GM13976 (cell line): ENCODE data around the gene NCKAP1.
"Not testable (repeated sequence)": the region's sequence is repeated elsewhere in the genome, so short reads cannot be mapped to it uniquely, and the experiment has no call there.

Experiments used
- DNase-seq: peaks from one replicate; pipeline ENCODE4 v3.0.0; 2012; ENCODE audit warnings: low spot score
- CTCF ChIP-seq: IDR thresholded peaks from 2 replicates; pipeline ENCODE4 v1.5.1; 2012; ENCODE audit warnings: borderline replicate concordance, mild to moderate bottlenecking; ENCODE audit not compliant: insufficient read depth; ENCODE audit errors: extremely low read depth, missing control alignments, control extremely low read depth
- in situ Hi-C: fragments of 300-500 bp; cut with MboI; formaldehyde crosslinking; loops from one replicate; pipeline ENCODE4 v1.12.0; 2022; ENCODE audit warnings: low sequenced_read_pairs, mixed read lengths, inconsistent platforms; ENCODE audit not compliant: unreplicated experiment

NCKAP1 gene

GRCh38 chr2:182977463-182977862 lies 60.8 kb downstream of the NCKAP1 start:
- in situ Hi-C loops, result loop anchor here (10.0 to 25.0 kb wide), 2 partner anchors 213 to 315 kb away; no protein-coding TSS in a partner anchor
- DNase-seq, result no peak
- no peak for TF ChIP-seq CTCF

- in situ Hi-C loops, result loop anchor here (10.0 kb wide), 1 partner anchor 209 kb away; no protein-coding TSS in a partner anchor
- TF ChIP-seq CTCF, result no peak
- peak; percentile 7 for DNase-seq
Observed at GRCh38 chr2:182973441-182974352, 64.6 kb downstream of the NCKAP1 start.

- in situ Hi-C loops, result loop anchor here (10.0 kb wide), 1 partner anchor 208 kb away; no protein-coding TSS in a partner anchor
- no peak for DNase-seq
- no peak for TF ChIP-seq CTCF
Observed at GRCh38 chr2:182972548-182972942, 65.7 kb downstream of the NCKAP1 start.

GRCh38 chr2:182971820-182972547 lies 66.3 kb downstream of the NCKAP1 start:
- in situ Hi-C loops, result loop anchor here (10.0 kb wide), 1 partner anchor 207 kb away; no protein-coding TSS in a partner anchor
- no peak for TF ChIP-seq CTCF
- DNase-seq, result no peak

- TF ChIP-seq CTCF, result no peak
- in situ Hi-C loops, result loop anchor here (10.0 kb wide), 1 partner anchor 206 kb away; no protein-coding TSS in a partner anchor
- DNase-seq, result no peak
Observed at GRCh38 chr2:182970486-182970885, 67.8 kb downstream of the NCKAP1 start.

- in situ Hi-C loops, result no loop called here
- no peak for DNase-seq
- no peak for TF ChIP-seq CTCF
Observed at GRCh38 chr2:182968493-182968892, 69.8 kb downstream of the NCKAP1 start.

- in situ Hi-C loops, DNase-seq: not testable (repeated sequence)
Observed at GRCh38 chr2:182966356-182966755, 71.9 kb downstream of the NCKAP1 start.
